ENCODE data around the gene IL15.

Gene IL15

DNA sequence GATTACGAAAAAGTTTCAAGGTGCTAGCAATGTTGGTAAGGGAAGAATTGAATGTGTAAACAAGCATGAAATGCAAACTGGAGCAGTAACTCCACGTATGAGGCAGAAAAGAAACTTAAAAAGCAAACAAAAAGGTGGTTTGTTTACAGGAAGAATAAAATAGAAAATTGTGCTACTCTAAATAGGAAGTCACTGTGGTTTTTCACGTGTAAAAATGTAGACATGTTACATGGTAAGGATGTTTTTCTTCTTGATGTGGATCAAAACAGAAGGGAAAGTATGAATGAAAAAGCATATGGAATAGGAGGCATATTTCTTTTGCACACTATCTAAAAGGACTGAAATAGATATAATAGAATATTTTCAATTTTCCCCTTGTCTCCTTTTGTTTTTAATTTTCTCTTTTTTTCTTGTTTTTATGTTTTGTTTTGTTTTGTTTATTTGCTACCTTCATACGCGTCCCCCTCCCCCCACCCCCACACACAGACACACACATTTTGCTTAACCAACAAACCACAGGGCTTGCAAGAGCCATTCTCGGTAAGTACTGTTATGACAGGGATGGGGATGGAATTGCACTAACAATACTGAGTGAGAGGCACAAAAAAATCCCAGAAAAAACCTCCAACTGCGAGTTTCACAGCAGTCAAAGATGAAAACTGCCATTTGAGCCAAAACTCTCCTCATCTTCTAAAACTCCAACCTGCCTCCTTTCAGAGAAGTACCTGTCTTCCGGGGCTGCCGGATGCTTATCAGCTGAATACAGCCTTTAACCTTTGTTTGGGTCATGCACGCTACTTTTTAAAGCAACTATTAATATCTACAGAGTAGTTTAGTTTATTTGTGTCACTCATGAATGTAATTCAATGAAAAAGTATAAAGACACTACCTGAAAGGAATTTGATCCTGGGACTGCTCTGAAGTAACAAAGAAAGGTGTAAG, 135.8 kb downstream of the IL15 start:
- DNase-seq (ENCODE audit: low read depth in 3 of 3), result no peak

DNA sequence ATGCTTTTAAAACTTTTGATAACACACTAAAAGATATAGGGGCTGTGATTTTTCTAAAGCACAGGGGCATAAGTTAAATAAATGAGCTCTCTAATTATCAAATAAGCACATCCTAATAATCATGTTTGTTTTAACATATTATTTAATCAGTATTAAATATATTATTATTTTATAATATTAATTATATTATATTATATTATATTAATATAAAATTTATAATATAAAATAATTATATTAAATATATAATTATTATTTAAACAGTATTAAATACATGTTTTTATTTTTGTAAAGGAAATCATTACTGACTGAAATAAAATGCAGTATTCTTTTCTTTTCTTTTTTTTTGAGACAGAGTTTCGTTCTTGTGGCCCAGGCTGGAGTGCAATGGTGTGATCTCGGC, 136.5 kb downstream of the IL15 start:
- DNase-seq (ENCODE audit: low read depth in 3 of 3), result no peak

DNA sequence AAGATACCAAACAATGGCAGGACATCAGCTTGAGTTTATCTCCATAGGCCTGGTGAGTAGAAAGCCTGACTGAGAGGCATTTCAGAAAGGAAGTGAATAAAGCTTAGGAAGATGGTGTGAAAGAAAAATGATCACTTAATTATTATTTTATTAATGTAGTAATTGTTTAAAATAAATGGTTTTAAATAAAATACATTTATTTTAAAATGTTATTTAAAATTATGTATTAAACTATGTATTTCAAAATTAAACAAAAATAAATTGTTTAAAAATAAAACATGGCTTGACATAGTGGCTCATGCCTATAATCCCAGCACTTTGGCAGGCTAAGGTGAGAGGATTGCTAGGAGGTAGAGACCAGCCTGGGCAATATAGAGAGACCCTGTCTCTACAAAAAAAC, 145.8 kb downstream of the IL15 start:
- no peak for DNase-seq (ENCODE audit: low read depth in 3 of 3)

All from stimulated activated CD4-positive, alpha-beta T cell treated with anti-CD3 and anti-CD28 coated beads, TNF-alpha, amount 100 ng/mL, for 24 hours (primary cell).